Measurements from ENCODE around the gene FTSJ3.

- TF ChIP-seq, protein P1, sequence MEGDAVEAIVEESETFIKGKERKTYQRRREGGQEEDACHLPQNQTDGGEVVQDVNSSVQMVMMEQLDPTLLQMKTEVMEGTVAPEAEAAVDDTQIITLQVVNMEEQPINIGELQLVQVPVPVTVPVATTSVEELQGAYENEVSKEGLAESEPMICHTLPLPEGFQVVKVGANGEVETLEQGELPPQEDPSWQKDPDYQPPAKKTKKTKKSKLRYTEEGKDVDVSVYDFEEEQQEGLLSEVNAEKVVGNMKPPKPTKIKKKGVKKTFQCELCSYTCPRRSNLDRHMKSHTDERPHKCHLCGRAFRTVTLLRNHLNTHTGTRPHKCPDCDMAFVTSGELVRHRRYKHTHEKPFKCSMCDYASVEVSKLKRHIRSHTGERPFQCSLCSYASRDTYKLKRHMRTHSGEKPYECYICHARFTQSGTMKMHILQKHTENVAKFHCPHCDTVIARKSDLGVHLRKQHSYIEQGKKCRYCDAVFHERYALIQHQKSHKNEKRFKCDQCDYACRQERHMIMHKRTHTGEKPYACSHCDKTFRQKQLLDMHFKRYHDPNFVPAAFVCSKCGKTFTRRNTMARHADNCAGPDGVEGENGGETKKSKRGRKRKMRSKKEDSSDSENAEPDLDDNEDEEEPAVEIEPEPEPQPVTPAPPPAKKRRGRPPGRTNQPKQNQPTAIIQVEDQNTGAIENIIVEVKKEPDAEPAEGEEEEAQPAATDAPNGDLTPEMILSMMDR (IDR thresholded peaks at IDR 0.05): peak in 1 of 4 experiments; percentile 29
- peak in 1 of 2 donors; percentile 37 for TF ChIP-seq POLR2A (IDR thresholded peaks at IDR 0.05)
Measured at GRCh38 chr17:63838631-63839171, 11.2 kb upstream of the FTSJ3 start.

All from gastroesophageal sphincter (tissue), 3 donors.